Adipocyte (in vitro differentiated cells): ENCODE results near the gene HAUS3.

Experiments
- DNase-seq: peaks from one replicate; pipeline ENCODE4 v3.0.0-alpha.2; 2015; ENCODE audit warnings: low read depth
- H3K27me3 ChIP-seq: replicated peaks from 2 replicates; pipeline ENCODE4 v1.7.0; 2013; ENCODE audit warnings: mild to moderate bottlenecking, low read length, moderate library complexity; ENCODE audit not compliant: control insufficient read depth, insufficient read depth
- H3K36me3 ChIP-seq: 2 replicates; pipeline ENCODE4 v1.7.0; 2013; ENCODE audit warnings: low read length, mild to moderate bottlenecking, moderate library complexity; ENCODE audit not compliant: control insufficient read depth, insufficient read depth, severe bottlenecking
- H3K4me1 ChIP-seq: 2 replicates; pipeline ENCODE4 v1.7.0; 2013; ENCODE audit warnings: mild to moderate bottlenecking, low read length, moderate library complexity; ENCODE audit not compliant: control insufficient read depth, insufficient read depth
- H3K4me3 ChIP-seq: 2 replicates; pipeline ENCODE4 v1.7.0; 2013; ENCODE audit warnings: mild to moderate bottlenecking, low read length, moderate library complexity
- H3K9ac ChIP-seq: 2 replicates; pipeline ENCODE4 v1.7.0; 2013; ENCODE audit warnings: mild to moderate bottlenecking, low read length, moderate library complexity
- H3K9me3 ChIP-seq: 2 replicates; pipeline ENCODE4 v1.7.0; 2013; ENCODE audit warnings: mild to moderate bottlenecking, low read length, moderate library complexity; ENCODE audit not compliant: control insufficient read depth

Gene HAUS3

DNA sequence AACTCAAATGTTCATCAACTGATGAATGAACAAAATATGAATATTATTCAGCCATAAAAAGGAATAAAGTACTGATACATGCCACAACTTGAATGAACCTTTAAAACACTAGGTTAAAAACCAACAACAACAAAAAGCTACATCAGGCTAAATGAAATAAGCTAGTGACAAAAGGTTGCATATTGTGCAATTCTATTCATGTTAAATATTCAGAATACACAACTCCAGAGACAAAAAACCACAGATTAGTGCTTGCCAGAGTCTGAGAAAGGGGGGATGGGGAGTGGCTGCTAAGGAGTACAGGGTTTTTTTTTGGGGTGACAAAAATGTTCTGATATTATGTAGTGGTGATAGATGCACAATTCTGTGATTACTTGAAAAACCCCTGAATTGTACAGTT, 58.5 kb downstream of the HAUS3 start:
- peak; percentile 16 for DNase-seq
- no peaks in the 10 kb centered on the region for H3K4me1 ChIP-seq
- peaks cover 13% of the 10 kb centered on the region for H3K9me3 ChIP-seq
- H3K27me3 ChIP-seq, result no peaks in the 10 kb centered on the region
- no peak overlapping the region for H3K9ac ChIP-seq
- H3K4me3 ChIP-seq, result no peak overlapping the region
- peaks cover 3% of the 10 kb centered on the region for H3K36me3 ChIP-seq

DNA sequence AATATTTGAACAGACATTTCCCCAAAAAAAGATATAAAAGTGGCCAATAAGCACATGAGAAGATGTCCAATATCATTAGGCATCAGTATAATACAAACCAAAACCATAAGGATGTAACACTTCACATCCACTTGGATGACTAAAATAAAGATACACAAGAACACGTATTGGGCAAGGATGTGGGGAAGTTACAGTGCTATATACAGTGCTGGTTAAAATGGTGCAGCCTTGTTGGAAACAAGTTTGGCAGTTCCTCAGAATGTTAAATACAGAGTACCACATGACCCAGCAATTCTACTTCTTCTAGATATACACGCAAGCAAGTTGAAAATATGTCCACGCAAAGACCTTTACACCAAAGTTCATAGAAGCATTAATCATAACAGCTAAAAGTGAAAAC, 58.9 kb downstream of the HAUS3 start:
- Histone ChIP-seq H3K27me3 (no peaks in the 10 kb centered on the region), H3K9ac (no peak overlapping the region), H3K4me3 (no peak overlapping the region), H3K9me3 (peaks cover 13% of the 10 kb centered on the region), H3K4me1 (no peaks in the 10 kb centered on the region), H3K36me3 (peaks cover 3% of the 10 kb centered on the region)
- no peak for DNase-seq

DNA sequence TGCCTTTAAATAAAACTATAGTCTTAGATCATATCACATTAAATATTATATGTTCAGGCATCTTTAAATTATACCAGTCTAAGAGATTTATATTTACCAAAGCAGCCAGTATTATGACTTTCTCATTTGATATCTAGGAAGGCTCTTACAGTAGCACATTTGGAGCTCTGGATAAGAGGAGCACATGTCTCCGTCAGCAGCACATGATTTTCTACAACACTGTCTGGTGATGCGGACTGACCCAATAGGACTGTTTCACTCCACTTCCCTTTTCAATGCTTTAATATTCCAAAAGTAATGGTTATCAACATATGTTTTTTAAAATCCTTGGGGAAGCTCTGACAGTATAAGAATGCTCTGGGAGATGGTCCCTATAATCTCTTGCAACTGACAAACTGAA, 61.5 kb downstream of the HAUS3 start:
- no peak overlapping the region for H3K4me3 ChIP-seq
- peaks cover 3% of the 10 kb centered on the region for H3K36me3 ChIP-seq
- peaks cover 3% of the 10 kb centered on the region for H3K9me3 ChIP-seq
- no peak overlapping the region for H3K9ac ChIP-seq
- H3K4me1 ChIP-seq, result no peaks in the 10 kb centered on the region
- DNase-seq, result no peak
- H3K27me3 ChIP-seq, result no peaks in the 10 kb centered on the region

DNA sequence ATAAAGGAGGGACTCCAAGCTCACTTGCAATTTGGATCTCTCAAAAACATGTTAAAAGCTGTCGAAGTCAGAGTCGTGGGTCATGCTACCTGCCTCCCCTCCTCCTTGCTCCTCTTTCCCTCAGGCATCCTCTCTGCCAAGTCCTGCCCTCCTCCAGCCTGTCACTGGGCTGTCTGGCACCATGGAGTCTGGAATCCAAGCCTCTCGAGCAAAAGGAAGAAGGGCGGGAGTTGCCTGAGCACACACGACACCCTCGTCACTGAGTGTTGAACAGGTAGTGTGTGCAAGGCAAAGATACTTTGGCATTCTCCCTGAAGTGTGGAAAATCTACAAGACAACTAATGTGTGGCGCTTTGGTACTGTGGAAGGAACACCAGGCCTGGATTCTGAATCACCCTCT, 62.2 kb downstream of the HAUS3 start:
- Histone ChIP-seq H3K27me3 (no peaks in the 10 kb centered on the region), H3K9ac (no peak overlapping the region), H3K9me3 (peaks cover 3% of the 10 kb centered on the region), H3K36me3 (peaks cover 3% of the 10 kb centered on the region), H3K4me3 (no peak overlapping the region), H3K4me1 (no peaks in the 10 kb centered on the region)
- no peak for DNase-seq

DNA sequence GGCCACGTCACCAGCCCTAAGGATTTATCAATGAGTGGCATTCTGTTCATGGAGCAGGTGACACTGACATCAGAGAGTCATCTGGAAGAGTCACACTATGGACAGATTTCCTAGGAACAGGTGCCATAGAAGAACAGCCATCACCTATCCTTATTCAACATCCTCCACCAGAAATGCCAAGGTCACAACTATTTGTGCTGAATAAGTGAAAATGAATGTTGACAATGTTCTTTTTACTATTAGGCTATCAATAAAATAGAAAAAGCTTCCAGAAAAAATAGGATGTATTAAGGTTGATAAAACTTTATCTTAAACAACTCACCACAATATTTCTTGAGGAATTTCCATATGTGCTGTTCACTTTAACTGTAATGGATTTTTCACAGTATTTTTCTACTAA, 62.9 kb downstream of the HAUS3 start:
- H3K9me3 ChIP-seq, result peaks cover 3% of the 10 kb centered on the region
- no peak for DNase-seq
- no peaks in the 10 kb centered on the region for H3K4me1 ChIP-seq
- no peak overlapping the region for H3K4me3 ChIP-seq
- no peak overlapping the region for H3K9ac ChIP-seq
- H3K36me3 ChIP-seq, result peaks cover 3% of the 10 kb centered on the region
- H3K27me3 ChIP-seq, result no peaks in the 10 kb centered on the region
